ENCODE results near the gene HNRNPCL1.

The HNRNPCL1 gene

GRCh38 chr1:12811409-12811784 is 37.1 kb downstream of the HNRNPCL1 start:
- Histone ChIP-seq H3K36me3 (ENCODE audit: control insufficient read depth in 1 of 2, insufficient read depth in 2 of 2, low read length in 2 of 2) (no peaks in the 10 kb centered on the region), H3K4me3 (ENCODE audit: low read depth in 1 of 2, low read length in 2 of 2) (no peak overlapping the region), H3K27ac (ENCODE audit: low read depth, low read length) (no peak overlapping the region), H3K27me3 (ENCODE audit: control insufficient read depth in 1 of 2, insufficient read depth in 2 of 2, low read length in 2 of 2) (no peaks in the 10 kb centered on the region), H3K9me3 (ENCODE audit: control insufficient read depth in 1 of 2, low read length in 2 of 2) (no peaks in the 10 kb centered on the region), H3K9ac (ENCODE audit: low read depth in 1 of 2, low read length in 2 of 2) (no peak overlapping the region), H3K4me1 (ENCODE audit: control insufficient read depth in 1 of 2, insufficient read depth in 2 of 2, low read length in 2 of 2) (no peaks in the 10 kb centered on the region)

- H3K9ac ChIP-seq (ENCODE audit: low read depth in 1 of 2, low read length in 2 of 2): no peak overlapping the region
- no peak overlapping the region for H3K4me3 ChIP-seq (ENCODE audit: low read depth in 1 of 2, low read length in 2 of 2)
- H3K27ac ChIP-seq (ENCODE audit: low read depth, low read length): no peak overlapping the region
- H3K27me3 ChIP-seq (ENCODE audit: control insufficient read depth in 1 of 2, insufficient read depth in 2 of 2, low read length in 2 of 2): no peaks in the 10 kb centered on the region
- no peaks in the 10 kb centered on the region for H3K36me3 ChIP-seq (ENCODE audit: control insufficient read depth in 1 of 2, insufficient read depth in 2 of 2, low read length in 2 of 2)
- H3K4me1 ChIP-seq (ENCODE audit: control insufficient read depth in 1 of 2, insufficient read depth in 2 of 2, low read length in 2 of 2): no peaks in the 10 kb centered on the region
- H3K9me3 ChIP-seq (ENCODE audit: control insufficient read depth in 1 of 2, low read length in 2 of 2): no peaks in the 10 kb centered on the region
Observed at GRCh38 chr1:12810691-12811408, 37.7 kb downstream of the HNRNPCL1 start.

- Histone ChIP-seq H3K9me3 (ENCODE audit: control insufficient read depth in 1 of 2, low read length in 2 of 2) (no peaks in the 10 kb centered on the region), H3K9ac (ENCODE audit: low read depth in 1 of 2, low read length in 2 of 2) (no peak overlapping the region), H3K36me3 (ENCODE audit: control insufficient read depth in 1 of 2, insufficient read depth in 2 of 2, low read length in 2 of 2) (no peaks in the 10 kb centered on the region), H3K4me1 (ENCODE audit: control insufficient read depth in 1 of 2, insufficient read depth in 2 of 2, low read length in 2 of 2) (no peaks in the 10 kb centered on the region), H3K27ac (ENCODE audit: low read depth, low read length) (no peak overlapping the region), H3K27me3 (ENCODE audit: control insufficient read depth in 1 of 2, insufficient read depth in 2 of 2, low read length in 2 of 2) (no peaks in the 10 kb centered on the region), H3K4me3 (ENCODE audit: low read depth in 1 of 2, low read length in 2 of 2) (no peak overlapping the region)
Observed at GRCh38 chr1:12809933-12810332, 38.6 kb downstream of the HNRNPCL1 start.

GRCh38 chr1:12799730-12800129 is 48.8 kb downstream of the HNRNPCL1 start:
- Histone ChIP-seq H3K4me1 (ENCODE audit: control insufficient read depth in 1 of 2, insufficient read depth in 2 of 2, low read length in 2 of 2) (no peaks in the 10 kb centered on the region), H3K9me3 (ENCODE audit: control insufficient read depth in 1 of 2, low read length in 2 of 2) (no peaks in the 10 kb centered on the region), H3K36me3 (ENCODE audit: control insufficient read depth in 1 of 2, insufficient read depth in 2 of 2, low read length in 2 of 2) (no peaks in the 10 kb centered on the region), H3K9ac (ENCODE audit: low read depth in 1 of 2, low read length in 2 of 2) (no peak overlapping the region), H3K4me3 (ENCODE audit: low read depth in 1 of 2, low read length in 2 of 2) (no peak overlapping the region), H3K27ac (ENCODE audit: low read depth, low read length) (no peak overlapping the region), H3K27me3 (ENCODE audit: control insufficient read depth in 1 of 2, insufficient read depth in 2 of 2, low read length in 2 of 2) (no peaks in the 10 kb centered on the region)

- H3K4me1 ChIP-seq (ENCODE audit: control insufficient read depth in 1 of 2, insufficient read depth in 2 of 2, low read length in 2 of 2): no peaks in the 10 kb centered on the region
- no peak overlapping the region for H3K9ac ChIP-seq (ENCODE audit: low read depth in 1 of 2, low read length in 2 of 2)
- H3K4me3 ChIP-seq (ENCODE audit: low read depth in 1 of 2, low read length in 2 of 2): no peak overlapping the region
- no peaks in the 10 kb centered on the region for H3K9me3 ChIP-seq (ENCODE audit: control insufficient read depth in 1 of 2, low read length in 2 of 2)
- no peak overlapping the region for H3K27ac ChIP-seq (ENCODE audit: low read depth, low read length)
- no peaks in the 10 kb centered on the region for H3K27me3 ChIP-seq (ENCODE audit: control insufficient read depth in 1 of 2, insufficient read depth in 2 of 2, low read length in 2 of 2)
- no peaks in the 10 kb centered on the region for H3K36me3 ChIP-seq (ENCODE audit: control insufficient read depth in 1 of 2, insufficient read depth in 2 of 2, low read length in 2 of 2)
Observed at GRCh38 chr1:12798911-12799310, 49.6 kb downstream of the HNRNPCL1 start.
